HK-2 (cell line): ENCODE measurements around the gene SP3.

Experiments
- DNase-seq: peaks from one replicate; pipeline ENCODE4 v3.0.0-alpha.2; 2018; ENCODE audit not compliant: unreplicated experiment

The SP3 gene

DNA sequence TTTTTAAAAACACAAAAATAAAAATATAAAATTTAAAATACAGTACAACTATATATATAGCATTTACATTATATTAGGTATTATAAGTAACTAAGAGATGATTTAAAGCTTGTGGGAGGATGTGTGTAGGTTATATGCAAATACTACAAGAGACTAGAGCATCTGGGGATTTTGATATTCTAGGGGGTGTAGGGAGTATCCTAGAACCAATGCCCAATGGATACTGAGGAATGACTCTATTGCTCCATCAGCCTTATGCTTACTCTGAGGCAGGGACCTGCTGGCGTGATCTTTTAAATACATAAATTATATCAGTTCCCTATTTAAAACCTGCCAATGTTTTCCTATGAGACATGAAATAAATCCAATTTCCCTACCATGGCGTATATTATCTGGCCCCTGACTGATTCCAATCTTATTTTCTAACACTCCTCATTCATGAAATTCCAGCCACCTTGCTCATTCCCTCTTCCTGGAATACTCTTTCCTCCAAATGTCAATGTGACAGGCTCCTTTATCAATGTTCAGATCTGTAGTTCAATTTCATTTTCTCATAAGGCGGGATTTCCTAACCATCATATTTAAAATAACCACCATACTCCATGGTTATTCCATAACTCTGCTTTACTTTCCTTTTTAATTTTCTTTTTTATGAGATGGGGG, 22.2 kb downstream of the SP3 start:
- DNase-seq = no peak

DNA sequence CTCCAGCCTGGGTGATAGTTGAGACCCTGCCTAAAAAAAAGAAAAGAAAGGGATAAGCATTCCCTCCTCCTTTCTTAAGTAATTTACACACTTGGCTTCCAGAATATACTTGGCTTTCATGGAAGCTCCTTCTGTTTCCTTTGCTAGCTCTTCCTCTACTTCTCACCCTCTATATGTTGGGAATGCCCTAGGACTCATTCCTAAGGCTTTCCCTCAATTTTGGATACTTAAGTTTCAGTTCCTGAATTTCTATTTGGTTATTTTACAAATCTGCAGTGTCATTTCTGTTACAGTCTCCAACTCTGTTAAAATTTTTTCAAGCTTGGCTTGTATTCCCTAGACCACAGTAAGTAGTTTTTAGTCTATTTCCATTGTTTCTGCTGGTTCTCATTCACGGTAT, 23.6 kb downstream of the SP3 start:
- no peak for DNase-seq

GRCh38 chr2:173940208-173941020, 24.8 kb downstream of the SP3 start:
- no peak for DNase-seq

DNA sequence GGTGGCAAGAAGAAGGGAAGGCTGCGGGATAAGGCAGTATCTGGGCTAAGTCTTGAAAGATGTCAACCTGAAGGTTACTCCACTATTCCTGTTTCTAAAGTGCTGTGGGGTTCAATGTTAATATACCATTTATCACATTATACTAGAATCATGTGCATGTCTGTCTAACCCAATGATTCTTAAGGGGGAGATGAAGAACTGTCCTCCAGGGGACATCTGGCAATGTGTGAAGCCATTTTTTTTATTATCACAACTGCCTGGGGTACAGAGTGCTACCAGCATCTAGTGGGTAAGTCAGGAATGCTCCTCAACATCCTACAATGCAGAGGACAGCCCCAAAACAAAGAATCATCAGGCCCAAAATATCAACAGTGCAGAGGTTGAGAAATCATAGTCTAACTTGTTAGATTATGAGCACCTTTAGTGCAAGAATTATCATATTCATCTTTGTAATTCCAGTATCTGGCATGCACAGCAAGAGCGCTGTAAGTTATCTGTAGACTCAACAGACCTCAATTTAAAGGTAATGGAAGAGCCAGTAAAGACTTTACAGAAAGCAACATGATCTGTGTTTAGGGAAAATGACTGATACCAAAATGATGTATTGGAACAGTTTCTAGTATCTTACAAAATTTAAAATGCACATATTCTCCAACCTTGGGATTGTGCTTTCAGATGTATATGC, 26.3 kb downstream of the SP3 start:
- DNase-seq = no peak

- no peak for DNase-seq
Measured at GRCh38 chr2:173935305-173935704, 29.9 kb downstream of the SP3 start.

DNA sequence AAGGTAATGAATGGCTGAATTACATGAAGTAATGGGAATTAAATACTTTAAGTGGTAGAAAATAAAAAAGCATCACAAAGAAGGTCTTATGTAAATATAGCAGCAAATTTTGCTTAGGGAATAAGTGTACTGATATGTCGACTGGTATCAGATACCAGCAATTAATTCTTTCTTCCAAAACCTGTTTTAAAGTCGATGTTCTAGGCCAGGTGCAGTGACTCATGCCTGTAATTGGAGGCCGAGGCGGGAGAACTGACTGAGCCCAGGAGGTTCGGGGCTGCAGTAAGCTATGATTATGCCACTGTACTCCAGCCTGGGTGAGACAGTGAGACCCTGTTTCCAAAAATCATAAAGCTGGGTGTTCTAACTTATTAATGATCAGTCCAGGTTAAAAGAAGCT, 30.3 kb downstream of the SP3 start:
- no peak for DNase-seq

DNA sequence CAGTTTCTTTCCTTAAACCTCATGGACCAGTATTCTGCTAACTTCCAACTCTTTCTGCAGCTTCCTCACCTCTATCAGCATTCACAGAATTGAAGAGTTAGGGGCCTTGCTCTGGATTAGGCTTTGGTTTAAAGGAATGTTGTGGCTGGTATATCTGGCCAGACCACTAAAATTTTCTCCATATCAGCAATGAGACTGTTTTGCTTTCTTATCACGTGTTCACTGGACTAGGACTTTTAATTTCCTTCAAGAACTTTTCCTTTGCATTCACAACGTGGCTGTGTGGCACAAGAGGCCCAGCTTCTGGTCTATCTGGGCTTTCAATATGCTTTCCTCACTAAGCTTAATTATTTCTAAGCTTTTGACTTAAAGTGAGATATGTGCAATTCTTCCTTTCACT, 33.4 kb downstream of the SP3 start:
- DNase-seq = no peak

- no peak for DNase-seq
Measured at GRCh38 chr2:173929441-173929840, 35.7 kb downstream of the SP3 start.

- DNase-seq = no peak
Measured at GRCh38 chr2:173926875-173927274, 38.3 kb downstream of the SP3 start.

GRCh38 chr2:173924285-173924684, 40.9 kb downstream of the SP3 start:
- DNase-seq = no peak

DNA sequence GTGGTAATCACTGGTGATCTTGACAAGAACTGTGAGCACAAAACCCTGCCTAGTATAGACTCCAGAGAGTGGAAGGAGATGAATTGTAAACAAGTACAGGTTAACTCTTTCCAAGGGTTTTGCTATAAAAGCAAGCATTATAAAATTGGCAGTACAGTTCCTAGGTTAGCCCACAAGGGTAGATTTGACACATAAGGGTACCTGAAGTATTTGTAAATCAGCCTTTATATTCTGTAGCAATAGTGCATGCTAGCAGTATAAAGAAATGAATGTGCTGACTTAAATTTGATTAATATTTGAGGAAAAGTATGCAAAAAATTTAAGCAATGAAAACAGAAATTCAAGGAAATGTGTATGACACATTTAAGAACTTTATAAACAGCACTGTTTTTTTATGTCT, 42.4 kb downstream of the SP3 start:
- DNase-seq = no peak

DNA sequence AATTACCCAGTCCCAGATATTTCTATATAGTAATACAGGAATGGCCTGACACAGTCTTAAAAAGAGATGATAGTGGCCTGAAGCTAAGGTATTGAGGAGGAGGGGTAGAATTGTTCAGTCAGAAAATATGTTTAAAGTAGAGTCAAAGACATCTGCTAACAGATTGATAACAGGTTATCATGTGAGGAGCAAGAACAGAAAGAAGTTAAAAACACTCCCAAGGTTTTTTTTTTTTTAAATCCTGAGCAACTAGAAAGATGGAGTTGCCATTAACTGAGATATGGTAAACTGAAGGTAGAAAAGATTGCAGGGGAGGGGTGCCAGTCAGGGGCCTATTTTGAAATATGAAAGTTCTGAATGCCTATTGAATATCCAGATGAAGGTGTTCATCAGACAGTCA, 43.1 kb downstream of the SP3 start:
- no peak for DNase-seq

DNA sequence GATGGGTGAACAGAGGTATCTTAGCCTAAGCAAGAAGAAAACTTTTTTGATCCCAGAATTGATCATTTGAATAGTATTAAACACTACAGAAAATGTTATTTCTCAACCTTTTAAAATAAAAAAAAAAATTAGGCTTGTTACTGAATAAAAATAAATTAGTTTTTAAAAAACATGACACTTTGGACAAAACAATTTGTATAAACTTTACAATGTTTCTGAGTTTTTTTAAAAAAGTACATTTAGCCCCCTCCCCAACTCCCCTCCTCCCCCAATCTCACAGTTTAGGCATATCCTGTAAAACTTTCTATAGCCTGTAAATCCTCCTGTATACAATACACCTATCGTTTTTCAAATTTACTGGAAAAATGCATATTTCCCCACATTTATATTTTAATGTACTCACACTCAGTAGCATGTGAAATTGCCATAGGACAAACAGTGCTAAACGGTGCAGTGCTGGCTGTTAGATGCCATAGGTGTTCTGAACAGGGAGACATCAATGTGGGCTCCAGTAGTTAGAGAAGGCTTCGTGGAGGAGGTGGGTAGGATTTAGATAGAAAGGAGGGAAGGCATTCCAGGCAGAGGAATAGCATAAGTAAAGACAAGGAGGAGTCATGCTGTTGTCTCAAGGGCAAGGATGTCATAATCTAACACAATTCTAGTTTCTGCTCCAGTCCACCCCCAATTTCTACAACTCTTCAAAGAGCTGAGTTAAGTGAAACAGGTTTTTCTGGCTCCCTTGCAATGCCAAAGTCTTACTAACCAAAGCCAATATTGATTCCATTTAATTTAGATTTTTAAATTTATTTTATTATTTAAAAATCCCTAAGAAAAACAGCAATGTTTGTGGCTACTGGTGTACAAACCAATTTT, 50.9 kb downstream of the SP3 start:
- DNase-seq = no peak

- no peak for DNase-seq
Measured at GRCh38 chr2:173909846-173910245, 55.3 kb downstream of the SP3 start.

- DNase-seq = no peak
Measured at GRCh38 chr2:173906626-173907025, 58.5 kb downstream of the SP3 start.

GRCh38 chr2:173903601-173904394, 61.4 kb downstream of the SP3 start:
- DNase-seq = no peak

GRCh38 chr2:173898996-173899395, 66.2 kb downstream of the SP3 start:
- DNase-seq = no peak

DNA sequence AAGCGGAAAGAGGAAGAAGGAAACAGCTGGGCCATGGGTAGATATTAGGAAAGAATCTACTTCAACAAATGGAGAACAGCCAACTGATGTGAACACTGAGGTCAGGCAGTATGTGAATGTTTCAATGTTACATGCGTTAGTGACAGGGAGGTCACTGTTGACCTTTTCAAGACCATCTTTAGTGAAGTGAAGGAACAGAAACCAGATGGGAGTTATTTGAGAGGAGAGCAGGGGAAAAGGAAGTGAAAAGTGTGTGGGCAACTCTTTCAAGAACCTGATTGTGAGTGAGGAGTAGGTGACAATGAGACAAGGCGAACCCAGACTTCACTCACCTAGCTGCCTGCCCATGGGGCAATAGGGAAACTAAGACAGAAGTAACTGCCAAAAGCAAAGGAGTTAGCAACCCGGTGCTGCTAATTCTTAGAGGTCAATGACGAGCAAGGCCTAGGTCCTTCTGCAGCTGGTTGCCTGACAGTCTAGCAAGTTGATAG, 67.0 kb downstream of the SP3 start:
- DNase-seq = no peak

- DNase-seq = no peak
Measured at GRCh38 chr2:173896755-173897154, 68.4 kb downstream of the SP3 start.

GRCh38 chr2:173892341-173892740, 72.8 kb downstream of the SP3 start:
- DNase-seq = no peak
